Measurements from ENCODE around the gene GMNC.

Gene GMNC

GRCh38 chr3:190902292-190902691 is 39.8 kb upstream of the GMNC start:
- H3K14ac ChIP-seq (ENCODE audit: low read length in 2 of 2), result no peak overlapping the region
- H3K27me3 ChIP-seq (ENCODE audit: control insufficient read depth in 1 of 2, insufficient read depth in 1 of 2, low read length in 2 of 2), result no peaks in the 10 kb centered on the region
- H3K4me2 ChIP-seq (ENCODE audit: low read length, poor library complexity, severe bottlenecking), result no peak overlapping the region
- no peak overlapping the region for H2AFZ ChIP-seq (ENCODE audit: low read depth, low read length)
- no peak overlapping the region for H4K91ac ChIP-seq (ENCODE audit: low read length)
- H2BK12ac ChIP-seq (ENCODE audit: low read length in 2 of 2), result no peak overlapping the region
- H3K4me3 ChIP-seq (ENCODE audit: insufficient read depth in 1 of 2, low read depth in 1 of 2, low read length in 2 of 2), result no peak overlapping the region
- H3K18ac ChIP-seq (ENCODE audit: low read depth in 1 of 2, low read length in 2 of 2), result no peak overlapping the region
- DNase-seq, result no peak
- H3K4me1 ChIP-seq (ENCODE audit: control insufficient read depth, insufficient read depth, low read depth, low read length), result no peaks in the 10 kb centered on the region
- H3K9ac ChIP-seq (ENCODE audit: low read length), result no peak overlapping the region
- no peak overlapping the region for H4K8ac ChIP-seq (ENCODE audit: low read length)
- H3K4ac ChIP-seq (ENCODE audit: low read depth in 1 of 2, low read length in 2 of 2), result no peak overlapping the region
- no peaks in the 10 kb centered on the region for H3K36me3 ChIP-seq (ENCODE audit: control insufficient read depth in 1 of 2, insufficient read depth in 2 of 2, low read depth in 1 of 2, low read length in 2 of 2)
- peaks cover 10% of the 10 kb centered on the region for H3K9me3 ChIP-seq (ENCODE audit: control insufficient read depth, low read length)
- H3K79me1 ChIP-seq (replicated peaks; ENCODE audit: low read length, poor library complexity, severe bottlenecking), result no peaks in the 10 kb centered on the region
- H3K27ac ChIP-seq (ENCODE audit: low read length, poor library complexity, severe bottlenecking), result no peak overlapping the region
- H2BK120ac ChIP-seq (ENCODE audit: low read depth, low read length), result no peak overlapping the region
- H2BK15ac ChIP-seq (ENCODE audit: low read depth, poor library complexity, severe bottlenecking), result no peak overlapping the region
- no peak overlapping the region for H2AK5ac ChIP-seq (ENCODE audit: low read length, severe bottlenecking)
- WGBS, result no CpG with 5 or more reads among the region's 2 CpGs
- no peak overlapping the region for H3K23ac ChIP-seq (ENCODE audit: low read length in 2 of 2)
- no peak overlapping the region for H2BK5ac ChIP-seq (ENCODE audit: low read depth, low read length, poor library complexity, severe bottlenecking)

- no peak overlapping the region for H3K27ac ChIP-seq (ENCODE audit: low read length, poor library complexity, severe bottlenecking)
- no peaks in the 10 kb centered on the region for H3K36me3 ChIP-seq (ENCODE audit: control insufficient read depth in 1 of 2, insufficient read depth in 2 of 2, low read depth in 1 of 2, low read length in 2 of 2)
- H3K27me3 ChIP-seq (ENCODE audit: control insufficient read depth in 1 of 2, insufficient read depth in 1 of 2, low read length in 2 of 2), result no peaks in the 10 kb centered on the region
- no peak overlapping the region for H3K18ac ChIP-seq (ENCODE audit: low read depth in 1 of 2, low read length in 2 of 2)
- peaks cover 15% of the 10 kb centered on the region for H3K9me3 ChIP-seq (ENCODE audit: control insufficient read depth, low read length)
- no peak overlapping the region for H3K4me3 ChIP-seq (ENCODE audit: insufficient read depth in 1 of 2, low read depth in 1 of 2, low read length in 2 of 2)
- no peak for DNase-seq
- H3K4me2 ChIP-seq (ENCODE audit: low read length, poor library complexity, severe bottlenecking), result no peak overlapping the region
- H4K8ac ChIP-seq (ENCODE audit: low read length), result no peak overlapping the region
- no peak overlapping the region for H2AFZ ChIP-seq (ENCODE audit: low read depth, low read length)
- H3K23ac ChIP-seq (ENCODE audit: low read length in 2 of 2), result no peak overlapping the region
- H3K4me1 ChIP-seq (ENCODE audit: control insufficient read depth, insufficient read depth, low read depth, low read length), result no peaks in the 10 kb centered on the region
- H2AK5ac ChIP-seq (ENCODE audit: low read length, severe bottlenecking), result no peak overlapping the region
- no peak overlapping the region for H3K9ac ChIP-seq (ENCODE audit: low read length)
- H2BK15ac ChIP-seq (ENCODE audit: low read depth, poor library complexity, severe bottlenecking), result no peak overlapping the region
- H4K91ac ChIP-seq (ENCODE audit: low read length), result no peak overlapping the region
- 81% methylated on average over 4 of the region's 4 CpGs for WGBS
- no peak overlapping the region for H2BK5ac ChIP-seq (ENCODE audit: low read depth, low read length, poor library complexity, severe bottlenecking)
- no peaks in the 10 kb centered on the region for H3K79me1 ChIP-seq (replicated peaks; ENCODE audit: low read length, poor library complexity, severe bottlenecking)
- no peak overlapping the region for H3K14ac ChIP-seq (ENCODE audit: low read length in 2 of 2)
- H2BK120ac ChIP-seq (ENCODE audit: low read depth, low read length), result no peak overlapping the region
- no peak overlapping the region for H3K4ac ChIP-seq (ENCODE audit: low read depth in 1 of 2, low read length in 2 of 2)
- H2BK12ac ChIP-seq (ENCODE audit: low read length in 2 of 2), result no peak overlapping the region
Observed at GRCh38 chr3:190892395-190892902, 30.0 kb upstream of the GMNC start.

- Histone ChIP-seq H2AK5ac (ENCODE audit: low read length, severe bottlenecking) (no peak overlapping the region), H3K36me3 (ENCODE audit: control insufficient read depth in 1 of 2, insufficient read depth in 2 of 2, low read depth in 1 of 2, low read length in 2 of 2) (no peaks in the 10 kb centered on the region), H3K4me3 (ENCODE audit: insufficient read depth in 1 of 2, low read depth in 1 of 2, low read length in 2 of 2) (no peak overlapping the region), H4K91ac (ENCODE audit: low read length) (no peak overlapping the region), H3K27ac (ENCODE audit: low read length, poor library complexity, severe bottlenecking) (no peak overlapping the region), H3K14ac (ENCODE audit: low read length in 2 of 2) (no peak overlapping the region), H3K79me1 (replicated peaks; ENCODE audit: low read length, poor library complexity, severe bottlenecking) (no peaks in the 10 kb centered on the region), H3K9ac (ENCODE audit: low read length) (no peak overlapping the region), H2BK15ac (ENCODE audit: low read depth, poor library complexity, severe bottlenecking) (no peak overlapping the region), H3K27me3 (ENCODE audit: control insufficient read depth in 1 of 2, insufficient read depth in 1 of 2, low read length in 2 of 2) (no peaks in the 10 kb centered on the region), H2BK12ac (ENCODE audit: low read length in 2 of 2) (no peak overlapping the region), H4K8ac (ENCODE audit: low read length) (no peak overlapping the region), H3K18ac (ENCODE audit: low read depth in 1 of 2, low read length in 2 of 2) (no peak overlapping the region), H2AFZ (ENCODE audit: low read depth, low read length) (no peak overlapping the region), H3K23ac (ENCODE audit: low read length in 2 of 2) (no peak overlapping the region), H2BK5ac (ENCODE audit: low read depth, low read length, poor library complexity, severe bottlenecking) (no peak overlapping the region), H3K4me2 (ENCODE audit: low read length, poor library complexity, severe bottlenecking) (no peak overlapping the region), H3K9me3 (ENCODE audit: control insufficient read depth, low read length) (no peaks in the 10 kb centered on the region), H2BK120ac (ENCODE audit: low read depth, low read length) (no peak overlapping the region), H3K4ac (ENCODE audit: low read depth in 1 of 2, low read length in 2 of 2) (no peak overlapping the region), H3K4me1 (ENCODE audit: control insufficient read depth, insufficient read depth, low read depth, low read length) (no peaks in the 10 kb centered on the region)
- 79% methylated on average over 3 of the region's 5 CpGs for WGBS
- no peak for DNase-seq
Observed at GRCh38 chr3:190886945-190887344, 24.5 kb upstream of the GMNC start.

GRCh38 chr3:190883973-190884832 is 21.7 kb upstream of the GMNC start:
- Histone ChIP-seq H3K27me3 (ENCODE audit: control insufficient read depth in 1 of 2, insufficient read depth in 1 of 2, low read length in 2 of 2) (no peaks in the 10 kb centered on the region), H2BK120ac (ENCODE audit: low read depth, low read length) (no peak overlapping the region), H3K4me1 (ENCODE audit: control insufficient read depth, insufficient read depth, low read depth, low read length) (no peaks in the 10 kb centered on the region), H3K18ac (ENCODE audit: low read depth in 1 of 2, low read length in 2 of 2) (no peak overlapping the region), H3K4me2 (ENCODE audit: low read length, poor library complexity, severe bottlenecking) (no peak overlapping the region), H3K4me3 (ENCODE audit: insufficient read depth in 1 of 2, low read depth in 1 of 2, low read length in 2 of 2) (no peak overlapping the region), H3K36me3 (ENCODE audit: control insufficient read depth in 1 of 2, insufficient read depth in 2 of 2, low read depth in 1 of 2, low read length in 2 of 2) (no peaks in the 10 kb centered on the region), H2AFZ (ENCODE audit: low read depth, low read length) (no peak overlapping the region), H3K14ac (ENCODE audit: low read length in 2 of 2) (no peak overlapping the region), H3K9me3 (ENCODE audit: control insufficient read depth, low read length) (no peaks in the 10 kb centered on the region), H3K23ac (ENCODE audit: low read length in 2 of 2) (no peak overlapping the region), H3K79me1 (replicated peaks; ENCODE audit: low read length, poor library complexity, severe bottlenecking) (no peaks in the 10 kb centered on the region), H4K8ac (ENCODE audit: low read length) (no peak overlapping the region), H2BK5ac (ENCODE audit: low read depth, low read length, poor library complexity, severe bottlenecking) (no peak overlapping the region), H2BK15ac (ENCODE audit: low read depth, poor library complexity, severe bottlenecking) (no peak overlapping the region), H2AK5ac (ENCODE audit: low read length, severe bottlenecking) (no peak overlapping the region), H4K91ac (ENCODE audit: low read length) (no peak overlapping the region), H2BK12ac (ENCODE audit: low read length in 2 of 2) (no peak overlapping the region), H3K4ac (ENCODE audit: low read depth in 1 of 2, low read length in 2 of 2) (no peak overlapping the region), H3K9ac (ENCODE audit: low read length) (peak overlapping the region; percentile 39), H3K27ac (ENCODE audit: low read length, poor library complexity, severe bottlenecking) (no peak overlapping the region)
- 45% methylated on average over 2 of the region's 7 CpGs for WGBS
- peak; percentile 62 for DNase-seq

Measured in mesenchymal stem cell (in vitro differentiated cells and primary cell).